B cell (primary cell): ENCODE results near the gene PDCD7. TPM values are rescaled to one million over a fixed set of nuclear protein-coding genes. Genes with fewer than 3 reads are reported as not detected.

Source experiments
- ATAC-seq: fragments of 200-7000 bp; cut with Tn5 transposase; one replicate; pipeline ENCODE4 v1.10.0; 2021; ENCODE audit warnings: low read depth, mild to moderate bottlenecking, moderate number of reproducible peaks, moderate library complexity
- CTCF ChIA-PET: fragments of 350-600 bp; sonication (Branson Sonifier 250); formaldehyde crosslinking; loops from one replicate; lab custom pipeline; 2021; ENCODE audit warnings: antibody characterized with exemption, inconsistent platforms; lab: Charles Lee
- POLR2A ChIA-PET: fragments of 350-600 bp; sonication (Branson Sonifier 250); formaldehyde crosslinking; loops from one replicate; lab custom pipeline; 2021; ENCODE audit warnings: antibody characterized with exemption; lab: Charles Lee
- DNase-seq: peaks from one replicate; pipeline ENCODE4 v3.0.0; 2013
- H2AFZ ChIP-seq: 2 replicates; pipeline ENCODE4 v1.6.1; 2012; ENCODE audit warnings: mild to moderate bottlenecking, low read depth, low read length; ENCODE audit not compliant: insufficient read depth, poor library complexity, severe bottlenecking
- H3K27ac ChIP-seq, 2 donors: 1 replicate in 1 of 2; 2 replicates in 1 of 2; pipeline ENCODE4 v1.5.1; 2012 to 2013; ENCODE audit warnings: low read length in 2 of 2, mild to moderate bottlenecking in 2 of 2, moderate library complexity in 1 of 2
- H3K27me3 ChIP-seq, 4 experiments: fragments of 200-600 bp in 1 of 4; sonication (generic) in 1 of 4; replicated peaks in 1 of 4; 1 replicate in 2 of 4; 2 replicates in 2 of 4; pipeline versions ENCODE4 v1.6.1 to v1.7.0; 2013 to 2016; ENCODE audit warnings: low read length in 3 of 4, mild to moderate bottlenecking in 2 of 4, mixed read lengths in 1 of 4, moderate library complexity in 1 of 4; ENCODE audit not compliant: insufficient read depth in 4 of 4, control insufficient read depth in 3 of 4; ENCODE audit errors: control extremely low read depth in 1 of 4
- H3K36me3 ChIP-seq, 2 experiments: replicated peaks in 1 of 2; 1 replicate in 1 of 2; 2 replicates in 1 of 2; pipeline versions ENCODE4 v1.6.1 to v1.7.1; 2013; ENCODE audit warnings: low read length in 1 of 2; ENCODE audit not compliant: insufficient read depth in 2 of 2, control insufficient read depth in 1 of 2; ENCODE audit errors: control extremely low read depth in 1 of 2, extremely low read depth in 1 of 2
- H3K4me1 ChIP-seq, 2 donors: fragments of 200-600 bp in 1 of 2; sonication (generic) in 1 of 2; 1 replicate in 1 of 2; 2 replicates in 1 of 2; pipeline versions ENCODE4 v1.5.1 to v1.6.1; 2013 to 2017; ENCODE audit warnings: low read length in 2 of 2; ENCODE audit not compliant: control insufficient read depth in 2 of 2, insufficient read depth in 2 of 2
- H3K4me2 ChIP-seq: replicated peaks from 2 replicates; pipeline ENCODE3; 2012; ENCODE audit warnings: mild to moderate bottlenecking, low read depth, low read length; ENCODE audit not compliant: poor library complexity, severe bottlenecking
- H3K4me3 ChIP-seq, 5 experiments: fragments of 200-600 bp in 1 of 5; sonication (generic) in 1 of 5; 1 replicate in 3 of 5; 2 replicates in 2 of 5; pipeline versions ENCODE4 v1.5.1 to v1.7.0; 2011 to 2016; ENCODE audit warnings: low read length in 4 of 5, mild to moderate bottlenecking in 4 of 5, low read depth in 2 of 5, control low read depth in 1 of 5, moderate library complexity in 1 of 5; ENCODE audit not compliant: insufficient read depth in 1 of 5; ENCODE audit errors: control extremely low read depth in 1 of 5, extremely low read depth in 1 of 5
- H3K79me2 ChIP-seq: fragments of 200-600 bp; sonication (generic); one replicate; pipeline ENCODE4 v1.6.0; 2016; ENCODE audit warnings: low read length; ENCODE audit not compliant: control insufficient read depth, insufficient read depth
- H3K9ac ChIP-seq: fragments of 200-600 bp; sonication (generic); 2 replicates; pipeline ENCODE4 v1.6.1; 2017; ENCODE audit warnings: mild to moderate bottlenecking, low read length, moderate library complexity
- H3K9me3 ChIP-seq, 3 donors: one replicate each; pipeline versions ENCODE4 v1.6.1 to v1.7.1; 2013; ENCODE audit warnings: low read length in 2 of 3; ENCODE audit not compliant: control insufficient read depth in 2 of 3, insufficient read depth in 1 of 3; ENCODE audit errors: control extremely low read depth in 1 of 3
- H4K20me1 ChIP-seq: 2 replicates; pipeline ENCODE4 v1.6.0; 2012; ENCODE audit warnings: mild to moderate bottlenecking, low read length; ENCODE audit not compliant: insufficient read depth, control insufficient read depth, poor library complexity, severe bottlenecking
- H3K27ac Mint-ChIP-seq: one replicate; pipeline ENCODE4 v1.8.0; 2021; ENCODE audit warnings: mixed read lengths
- H3K27me3 Mint-ChIP-seq: one replicate; pipeline ENCODE4 v1.8.0; 2021; ENCODE audit warnings: mixed read lengths
- H3K4me1 Mint-ChIP-seq: one replicate; pipeline ENCODE4 v1.8.0; 2021; ENCODE audit warnings: mixed read lengths
- H3K4me3 Mint-ChIP-seq: one replicate; pipeline ENCODE4 v1.8.0; 2021; ENCODE audit warnings: mixed read lengths
- H3K9me3 Mint-ChIP-seq: one replicate; pipeline ENCODE4 v1.8.0; 2022; ENCODE audit warnings: mixed read lengths; ENCODE audit not compliant: insufficient read depth
- EZH2 ChIP-seq: IDR thresholded peaks from 2 replicates; pipeline ENCODE4 v1.6.1; 2012; ENCODE audit warnings: borderline replicate concordance, low read depth, mild to moderate bottlenecking, moderate library complexity, low read length; ENCODE audit not compliant: insufficient read depth, poor library complexity, severe bottlenecking
- WGBS: methylation state at CpG from one replicate; pipeline ENCODE4 v1.1.5; 2013; ENCODE audit warnings: missing lambda C conversion rate; ENCODE audit not compliant: insufficient coverage; 5-methylcytosine and 5-hydroxymethylcytosine counted together
- intact Hi-C: fragments of 100-400 bp; cut with micrococcal nuclease; formaldehyde crosslinking; loops from one replicate; pipeline ENCODE4 v1.10.0; 2022
- polyA plus RNA-seq: library from polyadenylated mRNA; depleted of rRNA; stranded (reverse); fragments of >200 nt; gene quantifications from 2 replicates; pipeline ENCODE4 v1.2.3, GENCODE V29; 2012
- total RNA-seq, 2 donors: library from RNA; stranded (reverse); fragments of 120-200 nt in 1 of 2; gene quantifications; 1 replicate in 1 of 2; 2 replicates in 1 of 2; pipeline versions ENCODE4 v1.2.3 to v1.2.4, GENCODE V29; 2013 to 2022
- TF ChIP-seq, protein P1 (sequence below): fragments of 200-600 bp; IDR thresholded peaks from one replicate; pipeline ENCODE4 v1.8.0; 2022; ENCODE audit warnings: antibody characterized with exemption, mild to moderate bottlenecking

The PDCD7 gene
- total and polyA plus RNA-seq, 2 donors (not counting 1 experiment from before 2014, with no cell fraction given) = 34.6 to 47.0 TPM

DNA sequence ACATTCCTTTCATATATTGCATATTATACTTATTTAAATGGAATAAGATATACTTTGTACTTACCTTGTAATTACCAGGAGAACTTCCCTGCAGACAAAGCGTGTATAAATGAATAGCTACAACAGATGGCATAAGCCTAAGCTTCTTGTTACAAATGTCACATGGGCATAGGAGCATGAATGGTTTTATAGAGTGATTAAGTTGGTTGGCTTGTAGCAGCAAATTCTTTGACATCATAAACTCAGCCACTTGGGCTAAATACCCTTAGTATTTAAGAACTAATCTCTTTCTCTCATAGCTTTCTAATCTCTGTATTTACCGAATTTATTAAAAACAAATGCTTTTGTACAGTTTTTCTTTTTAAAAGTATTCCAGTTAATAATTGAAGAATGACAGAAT, 18.5 kb downstream of the PDCD7 start, which contains the start of gene UBAP1L:
Gene UBAP1L, minus strand, starts transcription at position 115 of the 400 bp plus-strand sequence. CDS start 8,985 bp downstream, outside the sequence.
- H3K4me1 ChIP-seq = no peaks in the 10 kb centered on the region
- no peak for ATAC-seq
- peaks cover 14 to 48% of the 10 kb centered on the region in 2 experiments for H3K36me3 ChIP-seq
- H3K4me2 ChIP-seq = no peak within 1 kb of the TSS
- CTCF ChIA-PET = interaction anchor here (0.6 to 1.7 kb wide), 2 partner anchors 14 to 65 kb away, joined by 3 to 4 read pairs; no protein-coding TSS in a partner anchor
- no peak within 1 kb of the TSS for H3K27ac ChIP-seq
- H3K9me3 Mint-ChIP-seq = no peaks in the 10 kb centered on the region
- no peak within 1 kb of the TSS for H2AFZ ChIP-seq
- no peak within 1 kb of the TSS for H3K4me3 Mint-ChIP-seq
- no CpG with 5 or more reads among the region's 2 CpGs for WGBS
- no peaks in the 10 kb centered on the region for H3K9me3 ChIP-seq
- no peaks in the 10 kb centered on the region for H3K4me1 Mint-ChIP-seq
- no peaks in the 10 kb centered on the region for H3K79me2 ChIP-seq
- no peak within 1 kb of the TSS for H3K9ac ChIP-seq
- POLR2A ChIA-PET = interaction anchor here (0.6 kb wide), 1 partner anchor 175 kb away, joined by 4 read pairs; no protein-coding TSS in a partner anchor
- TF ChIP-seq, protein P1, sequence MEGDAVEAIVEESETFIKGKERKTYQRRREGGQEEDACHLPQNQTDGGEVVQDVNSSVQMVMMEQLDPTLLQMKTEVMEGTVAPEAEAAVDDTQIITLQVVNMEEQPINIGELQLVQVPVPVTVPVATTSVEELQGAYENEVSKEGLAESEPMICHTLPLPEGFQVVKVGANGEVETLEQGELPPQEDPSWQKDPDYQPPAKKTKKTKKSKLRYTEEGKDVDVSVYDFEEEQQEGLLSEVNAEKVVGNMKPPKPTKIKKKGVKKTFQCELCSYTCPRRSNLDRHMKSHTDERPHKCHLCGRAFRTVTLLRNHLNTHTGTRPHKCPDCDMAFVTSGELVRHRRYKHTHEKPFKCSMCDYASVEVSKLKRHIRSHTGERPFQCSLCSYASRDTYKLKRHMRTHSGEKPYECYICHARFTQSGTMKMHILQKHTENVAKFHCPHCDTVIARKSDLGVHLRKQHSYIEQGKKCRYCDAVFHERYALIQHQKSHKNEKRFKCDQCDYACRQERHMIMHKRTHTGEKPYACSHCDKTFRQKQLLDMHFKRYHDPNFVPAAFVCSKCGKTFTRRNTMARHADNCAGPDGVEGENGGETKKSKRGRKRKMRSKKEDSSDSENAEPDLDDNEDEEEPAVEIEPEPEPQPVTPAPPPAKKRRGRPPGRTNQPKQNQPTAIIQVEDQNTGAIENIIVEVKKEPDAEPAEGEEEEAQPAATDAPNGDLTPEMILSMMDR = no peak
- TF ChIP-seq EZH2 = no peak
- no peaks in the 10 kb centered on the region for H4K20me1 ChIP-seq
- H3K27me3 ChIP-seq = no peaks in the 10 kb centered on the region
- intact Hi-C loops = no loop called here
- no peak within 1 kb of the TSS for H3K27ac Mint-ChIP-seq
- H3K4me3 ChIP-seq = no peak within 1 kb of the TSS
- no peak for DNase-seq
- no peaks in the 10 kb centered on the region for H3K27me3 Mint-ChIP-seq

DNA sequence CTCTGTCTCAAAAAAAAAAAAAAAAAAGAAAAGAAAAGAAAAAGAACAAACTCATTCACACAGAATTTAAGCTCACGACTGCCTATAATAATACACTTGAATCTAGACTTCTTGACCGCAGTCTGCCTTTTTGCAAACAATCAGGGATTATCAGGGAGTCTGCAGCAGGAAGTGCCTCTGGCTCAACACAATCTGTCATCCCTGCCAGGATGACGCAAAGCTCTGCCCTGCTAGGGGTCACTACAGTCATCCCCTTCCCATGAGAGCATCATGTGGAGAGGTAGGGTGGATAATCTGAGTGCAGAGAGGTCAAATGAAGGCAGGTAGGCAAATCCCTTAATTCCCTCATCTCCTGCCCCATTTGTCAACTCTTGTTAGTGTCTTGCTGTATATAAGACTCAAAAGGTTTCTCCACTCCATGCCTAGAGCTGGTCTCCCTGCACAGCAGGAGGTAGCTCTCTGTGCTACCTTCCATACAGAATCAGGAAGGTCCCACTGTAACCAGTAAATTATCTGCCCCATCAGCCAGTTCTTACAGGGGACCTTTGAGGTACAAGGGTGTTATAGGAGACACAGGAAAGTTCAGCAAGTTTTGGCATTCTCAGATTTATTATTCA, 22.8 kb downstream of the PDCD7 start:
- H3K27ac Mint-ChIP-seq = no peak overlapping the region
- Histone ChIP-seq H2AFZ (no peak overlapping the region), H3K36me3 (peaks cover 6 to 26% of the 10 kb centered on the region in 2 experiments), H3K9me3 (no peaks in the 10 kb centered on the region), H3K27me3 (no peaks in the 10 kb centered on the region), H3K9ac (no peak overlapping the region), H4K20me1 (no peaks in the 10 kb centered on the region), H3K4me1 (no peaks in the 10 kb centered on the region), H3K27ac (no peak overlapping the region), H3K79me2 (no peaks in the 10 kb centered on the region), H3K4me2 (no peak overlapping the region), H3K4me3 (no peak overlapping the region)
- ChIA-PET CTCF (interaction anchor here (1.5 kb wide), 1 partner anchor 9 kb away, joined by 4 read pairs; no protein-coding TSS in a partner anchor), POLR2A (no interaction called here)
- H3K4me3 Mint-ChIP-seq = no peak overlapping the region
- ATAC-seq (no peak), DNase-seq (no peak)
- intact Hi-C loops = no loop called here
- WGBS = 100% methylated on average over 2 of the region's 3 CpGs
- TF ChIP-seq EZH2 = no peak
- TF ChIP-seq, protein P1 = no peak
- no peaks in the 10 kb centered on the region for H3K4me1 Mint-ChIP-seq
- H3K27me3 Mint-ChIP-seq = no peaks in the 10 kb centered on the region
- H3K9me3 Mint-ChIP-seq = no peaks in the 10 kb centered on the region
